Activated CD4-positive, CD25-positive, alpha-beta regulatory T cell treated with anti-CD3 and anti-CD28 coated beads, Interleukin-2, amount 50 U/mL, for 24 hours (primary cell): ENCODE data around the gene ERVW-1.
"Not testable (repeated sequence)": the region's sequence is repeated elsewhere in the genome, so short reads cannot be mapped to it uniquely, and the experiment has no call there.

ENCODE experiments used
- ATAC-seq, 2 donors: fragments of 150-1000 bp; cut with Tn5 transposase; one replicate each; pipeline ENCODE4 v1.10.0; 2021; ENCODE audit warnings: mild to moderate bottlenecking in 1 of 2, moderate library complexity in 1 of 2

ERVW-1 gene, protein sequence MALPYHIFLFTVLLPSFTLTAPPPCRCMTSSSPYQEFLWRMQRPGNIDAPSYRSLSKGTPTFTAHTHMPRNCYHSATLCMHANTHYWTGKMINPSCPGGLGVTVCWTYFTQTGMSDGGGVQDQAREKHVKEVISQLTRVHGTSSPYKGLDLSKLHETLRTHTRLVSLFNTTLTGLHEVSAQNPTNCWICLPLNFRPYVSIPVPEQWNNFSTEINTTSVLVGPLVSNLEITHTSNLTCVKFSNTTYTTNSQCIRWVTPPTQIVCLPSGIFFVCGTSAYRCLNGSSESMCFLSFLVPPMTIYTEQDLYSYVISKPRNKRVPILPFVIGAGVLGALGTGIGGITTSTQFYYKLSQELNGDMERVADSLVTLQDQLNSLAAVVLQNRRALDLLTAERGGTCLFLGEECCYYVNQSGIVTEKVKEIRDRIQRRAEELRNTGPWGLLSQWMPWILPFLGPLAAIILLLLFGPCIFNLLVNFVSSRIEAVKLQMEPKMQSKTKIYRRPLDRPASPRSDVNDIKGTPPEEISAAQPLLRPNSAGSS

GRCh38 chr7:92477681-92478080, at the start of gene ERVW-1:
Gene ERVW-1 (minus strand): TSS chr7:92477946. CDS start chr7:92470381, 7,565 bp downstream.
- ATAC-seq: not testable (repeated sequence)

GRCh38 chr7:92523110-92523509, 45.4 kb upstream of the ERVW-1 start:
- no peak for ATAC-seq

DNA sequence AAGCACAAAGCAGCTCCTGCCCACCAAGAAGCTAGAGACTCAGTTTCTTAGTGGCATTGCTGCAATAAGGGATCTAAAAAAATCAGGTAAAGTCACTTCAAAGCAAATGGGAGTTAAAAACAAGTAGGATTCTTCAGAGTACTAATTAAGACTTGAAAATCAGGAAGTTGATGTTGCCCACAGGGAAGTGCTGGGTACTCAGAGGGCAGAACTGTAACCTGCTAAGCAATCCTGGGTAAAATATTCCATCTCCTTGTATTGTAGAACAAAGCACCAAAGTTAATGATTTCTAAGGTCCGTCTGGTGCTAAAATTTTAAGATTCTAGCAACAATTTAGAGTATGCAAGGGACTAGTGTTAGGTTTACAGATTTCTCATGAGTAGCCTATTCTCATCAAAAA, 42.3 kb upstream of the ERVW-1 start:
- ATAC-seq: no peak

GRCh38 chr7:92517631-92518030, 39.9 kb upstream of the ERVW-1 start:
- no peak for ATAC-seq

- no peak for ATAC-seq
Observed at GRCh38 chr7:92513167-92513902, 35.6 kb upstream of the ERVW-1 start.

- ATAC-seq: no peak
Observed at GRCh38 chr7:92508946-92509345, 31.2 kb upstream of the ERVW-1 start.

- ATAC-seq: no peak
Observed at GRCh38 chr7:92506363-92506762, 28.6 kb upstream of the ERVW-1 start.

- ATAC-seq: no peak
Observed at GRCh38 chr7:92504563-92504962, 26.8 kb upstream of the ERVW-1 start.

DNA sequence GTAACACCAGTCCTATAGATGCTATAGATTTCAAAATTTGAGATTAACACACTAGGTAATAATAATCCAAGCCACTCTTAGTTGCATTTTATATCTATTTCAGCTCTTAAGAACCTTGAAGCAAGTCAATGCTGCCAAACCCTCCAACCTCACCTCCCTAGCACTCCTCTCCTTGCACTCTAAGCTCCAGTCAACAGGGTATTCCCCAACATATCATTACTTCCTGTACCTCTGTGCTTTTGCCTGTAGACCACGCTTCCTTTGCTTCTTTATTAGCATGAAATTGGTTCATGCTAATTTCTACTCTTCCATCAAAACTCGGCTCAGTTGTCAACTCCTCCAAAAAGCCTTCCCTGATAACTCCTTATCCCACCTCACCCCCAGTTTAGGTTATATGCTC, 26.0 kb upstream of the ERVW-1 start:
- ATAC-seq: no peak

DNA sequence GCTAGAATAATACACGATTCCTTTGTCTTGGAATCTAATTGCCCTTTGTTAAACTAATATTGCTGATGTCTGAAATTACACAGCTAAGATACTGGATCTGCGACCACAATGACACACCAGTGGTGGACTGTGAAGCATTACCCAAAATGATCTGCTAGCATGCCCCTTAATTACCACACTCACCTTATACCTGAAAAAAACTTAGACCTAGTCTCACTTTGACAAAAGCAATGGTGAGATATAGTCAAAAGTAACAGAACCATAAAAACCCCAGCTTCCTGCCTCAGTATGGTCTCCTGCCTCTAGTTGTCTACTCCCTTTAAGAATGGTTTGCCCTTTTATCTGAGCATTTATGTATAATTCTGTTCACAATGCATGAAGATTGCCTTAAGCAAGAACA, 20.8 kb upstream of the ERVW-1 start:
- no peak for ATAC-seq

- no peak for ATAC-seq
Observed at GRCh38 chr7:92496876-92497275, 19.1 kb upstream of the ERVW-1 start.

GRCh38 chr7:92489634-92490033, 11.9 kb upstream of the ERVW-1 start:
- no peak for ATAC-seq

- no peak for ATAC-seq
Observed at GRCh38 chr7:92487804-92488203, 10.1 kb upstream of the ERVW-1 start.

DNA sequence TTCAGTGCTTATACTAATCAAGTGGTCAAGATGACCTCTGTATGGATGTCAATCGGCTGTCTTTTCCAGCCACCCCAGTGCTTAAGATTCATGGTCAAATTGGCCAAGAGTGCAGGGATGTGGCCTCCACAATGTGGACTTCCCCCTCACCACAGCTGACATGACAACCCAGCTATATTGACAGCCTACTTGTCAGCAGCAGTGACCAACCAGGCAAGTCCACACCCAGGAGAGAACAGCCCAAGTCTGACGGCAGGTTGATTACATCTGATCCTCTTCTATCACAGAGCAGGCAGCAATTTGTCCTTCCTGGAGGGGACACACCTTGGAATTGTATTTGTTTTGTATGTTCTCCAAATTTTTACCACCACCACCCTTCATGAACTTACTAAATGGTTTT, 8.2 kb upstream of the ERVW-1 start:
- ATAC-seq: no peak

DNA sequence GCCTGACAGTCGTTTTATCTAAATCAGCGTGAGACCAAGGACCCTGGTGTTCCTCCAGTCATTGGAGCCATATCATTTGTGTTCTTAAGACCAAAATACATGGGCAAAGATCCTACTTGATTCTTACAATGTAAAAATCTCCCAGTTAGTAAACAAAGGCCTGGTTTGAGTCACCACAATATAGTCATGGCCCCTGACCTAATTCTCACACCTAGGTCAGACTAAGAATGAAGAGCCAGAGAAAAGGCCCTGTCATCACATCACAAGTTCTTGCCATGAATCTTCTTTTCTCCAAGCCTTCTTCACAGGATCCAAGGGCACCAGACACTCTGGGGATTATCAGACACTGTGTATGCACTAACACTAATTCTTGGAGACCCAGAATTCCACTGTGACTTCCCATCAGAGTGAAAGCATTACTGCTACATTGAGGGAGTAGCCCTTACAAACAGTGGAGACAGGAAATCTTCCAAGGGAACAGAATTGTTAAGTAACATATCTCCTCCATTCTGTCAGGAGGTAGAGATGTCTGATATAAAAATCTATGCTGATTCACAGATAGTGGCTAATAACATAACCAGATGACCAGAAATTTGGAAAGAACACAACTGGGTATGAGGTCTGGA, 7.6 kb upstream of the ERVW-1 start:
- no peak for ATAC-seq

- not testable (repeated sequence) for ATAC-seq
Observed at GRCh38 chr7:92484226-92484625, 6.5 kb upstream of the ERVW-1 start.

- not testable (repeated sequence) for ATAC-seq
Observed at GRCh38 chr7:92483624-92484023, 5.9 kb upstream of the ERVW-1 start.

DNA sequence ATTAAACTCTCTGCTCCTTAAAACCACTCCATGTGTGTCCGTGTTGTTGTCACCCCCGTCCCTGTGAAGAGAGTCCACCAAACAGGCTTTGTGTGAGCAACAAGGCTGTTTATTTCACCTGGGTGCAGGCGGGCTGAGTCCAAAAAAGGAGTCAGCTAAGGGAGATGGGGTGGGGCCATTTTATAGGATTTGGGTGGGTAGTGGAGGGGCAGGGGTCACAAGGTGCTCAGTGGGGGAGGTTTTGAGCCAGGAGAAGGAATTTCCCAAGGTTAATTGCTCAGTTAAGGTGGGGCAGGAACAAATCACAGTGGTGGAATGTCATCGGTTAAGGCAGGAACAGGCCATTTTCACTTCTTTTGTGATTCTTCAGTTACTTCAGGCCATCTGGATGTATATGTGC, 1.4 kb upstream of the ERVW-1 start:
- ATAC-seq: not testable (repeated sequence)

GRCh38 chr7:92478711-92479110, 965 bp upstream of the ERVW-1 start:
- ATAC-seq: no peak

DNA sequence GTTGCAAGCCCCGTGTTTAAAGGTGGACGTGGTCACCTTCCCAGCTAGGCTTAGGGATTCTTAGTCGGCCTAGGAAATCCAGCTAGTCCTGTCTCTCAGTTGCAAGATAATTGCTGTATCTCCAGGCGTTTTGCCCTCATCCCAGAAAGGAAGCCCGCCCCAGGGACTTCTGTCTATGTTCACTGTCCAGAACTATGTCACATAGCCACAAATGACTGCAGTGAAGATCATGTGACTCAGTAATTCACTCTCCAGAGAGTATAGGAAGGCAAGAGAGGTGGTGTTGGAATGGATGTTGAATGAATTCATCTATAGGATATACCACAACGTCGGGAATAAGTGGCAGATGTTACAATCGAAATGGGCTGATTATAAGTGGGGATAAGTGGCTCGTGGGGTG, 349 bp upstream of the ERVW-1 start:
- ATAC-seq: no peak

- ATAC-seq: not testable (repeated sequence)
Observed at GRCh38 chr7:92475851-92476590, 1.7 kb downstream of the ERVW-1 start.

- ATAC-seq: not testable (repeated sequence)
Observed at GRCh38 chr7:92475261-92475770, 2.4 kb downstream of the ERVW-1 start.
